ENCODE measurements around the gene NCK2. TPM values are rescaled to one million over a fixed set of nuclear protein-coding genes. Genes with fewer than 3 reads are reported as not detected.

The NCK2 gene
- polyA plus RNA-seq, 3 donors, result 2.5 to 18.2 (median 7.6) TPM

GRCh38 chr2:105739944-105740530, 4.7 kb upstream of the NCK2 start:
- DNase-seq, result no peak
- no peak overlapping the region for H3K4me2 ChIP-seq (replicated peaks; ENCODE audit: extremely low read depth, low read length, poor library complexity, severe bottlenecking)
- no peak overlapping the region for H3K4me3 ChIP-seq (replicated peaks in 1 of 3; ENCODE audit: low read depth in 2 of 3, low read length in 3 of 3)
- H3K79me2 ChIP-seq (ENCODE audit: insufficient read depth, low read length), result peaks cover under 1% of the 10 kb centered on the region
- peaks cover 4 to 7% of the 10 kb centered on the region in 2 donors for H3K4me1 ChIP-seq (ENCODE audit: control insufficient read depth in 1 of 2, insufficient read depth in 2 of 2, low read length in 2 of 2)
- no peaks in the 10 kb centered on the region for H3K9me3 ChIP-seq (replicated peaks in 1 of 2; ENCODE audit: control insufficient read depth in 1 of 2, insufficient read depth in 1 of 2, low read length in 2 of 2)
- no peaks in the 10 kb centered on the region for H3K36me3 Mint-ChIP-seq
- intact Hi-C loops (cut with micrococcal nuclease), result loop anchor here in 1 of 2 donors (5.0 kb wide), 1 partner anchor 57 kb away; no protein-coding TSS in a partner anchor
- no peak overlapping the region for H3K9ac ChIP-seq (ENCODE audit: insufficient read depth, low read length, poor library complexity, severe bottlenecking)
- no peaks in the 10 kb centered on the region for H4K20me1 ChIP-seq (ENCODE audit: insufficient read depth, low read length)
- no peaks in the 10 kb centered on the region for H3K36me3 ChIP-seq (replicated peaks in 1 of 2; ENCODE audit: control insufficient read depth in 1 of 2, insufficient read depth in 2 of 2, low read length in 2 of 2)
- peaks cover 0 to 7% (median 2%) of the 10 kb centered on the region in 7 donors for H3K9me3 Mint-ChIP-seq
- no peaks in the 10 kb centered on the region for H3K27me3 ChIP-seq (ENCODE audit: control insufficient read depth in 2 of 2, insufficient read depth in 2 of 2, low read length in 2 of 2)
- H2AFZ ChIP-seq (ENCODE audit: insufficient read depth, low read depth, low read length, poor library complexity, severe bottlenecking), result no peak overlapping the region
- 95% methylated on average over 5 of the region's 7 CpGs for WGBS (ENCODE audit: insufficient coverage)
- H3K27ac ChIP-seq (ENCODE audit: low read depth in 1 of 2, low read length in 2 of 2), result no peak overlapping the region
- peaks cover 11% of the 10 kb centered on the region for H3K4me1 Mint-ChIP-seq
- no peak for TF ChIP-seq CTCF (IDR thresholded peaks at IDR 0.05)
- peak overlapping the region in 1 of 7 donors; percentile 41 for H3K27ac Mint-ChIP-seq
- no peak overlapping the region for H3K4me3 Mint-ChIP-seq
- H3K27me3 Mint-ChIP-seq (ENCODE audit: low read depth in 3 of 3), result peaks cover 2 to 6% (median 3%) of the 10 kb centered on the region in 3 donors

- Mint-ChIP-seq H3K36me3 (no peaks in the 10 kb centered on the region), H3K27ac (no peak overlapping the region), H3K9me3 (no peaks in the 10 kb centered on the region), H3K27me3 (ENCODE audit: low read depth in 3 of 3) (peaks cover 3 to 5% (median 4%) of the 10 kb centered on the region in 3 donors), H3K4me3 (no peak overlapping the region), H3K4me1 (peaks cover 13% of the 10 kb centered on the region)
- Histone ChIP-seq H2AFZ (ENCODE audit: insufficient read depth, low read depth, low read length, poor library complexity, severe bottlenecking) (no peak overlapping the region), H3K4me2 (replicated peaks; ENCODE audit: extremely low read depth, low read length, poor library complexity, severe bottlenecking) (no peak overlapping the region), H3K4me3 (replicated peaks in 1 of 3; ENCODE audit: low read depth in 2 of 3, low read length in 3 of 3) (no peak overlapping the region), H3K36me3 (replicated peaks in 1 of 2; ENCODE audit: control insufficient read depth in 1 of 2, insufficient read depth in 2 of 2, low read length in 2 of 2) (no peaks in the 10 kb centered on the region), H3K79me2 (ENCODE audit: insufficient read depth, low read length) (peaks cover 12% of the 10 kb centered on the region), H4K20me1 (ENCODE audit: insufficient read depth, low read length) (peaks cover 5% of the 10 kb centered on the region), H3K9me3 (replicated peaks in 1 of 2; ENCODE audit: control insufficient read depth in 1 of 2, insufficient read depth in 1 of 2, low read length in 2 of 2) (no peaks in the 10 kb centered on the region), H3K27ac (ENCODE audit: low read depth in 1 of 2, low read length in 2 of 2) (no peak overlapping the region), H3K27me3 (ENCODE audit: control insufficient read depth in 2 of 2, insufficient read depth in 2 of 2, low read length in 2 of 2) (no peaks in the 10 kb centered on the region), H3K9ac (ENCODE audit: insufficient read depth, low read length, poor library complexity, severe bottlenecking) (no peak overlapping the region), H3K4me1 (ENCODE audit: control insufficient read depth in 1 of 2, insufficient read depth in 2 of 2, low read length in 2 of 2) (peaks cover 9 to 16% of the 10 kb centered on the region in 2 donors)
- WGBS (ENCODE audit: insufficient coverage), result 100% methylated on average over 2 of the region's 3 CpGs
- intact Hi-C loops (cut with micrococcal nuclease), result loop anchor here in 1 of 2 donors (5.0 kb wide), 1 partner anchor 56 kb away; no protein-coding TSS in a partner anchor
- no peak for TF ChIP-seq CTCF (IDR thresholded peaks at IDR 0.05)
- DNase-seq, result no peak
Measured at GRCh38 chr2:105741174-105741573, 3.5 kb upstream of the NCK2 start.

Data from CD14-positive monocyte (primary cell).